Activated T-helper 2 cell treated with anti-CD3 and anti-CD28 coated beads, Interferon-gamma antibody, Interleukin-2, Interleukin-4, amounts not matched to agents 10 μg/mL and 5 μg/mL and 100 μg/mL, durations not matched to agents 14 hours and 24 hours and 36 hours (primary cell): ENCODE results near the gene ZBTB42. TPM values are rescaled to one million over a fixed set of nuclear protein-coding genes. Genes with fewer than 3 reads are reported as not detected.
A peak's percentile ranks its signal among the peaks of the same experiment; 100 is the strongest.

ENCODE experiments used
- DNase-seq: peaks from one replicate; pipeline ENCODE4 v3.0.0; 2021; ENCODE audit warnings: low spot score
- H3K27ac Mint-ChIP-seq: one replicate; pipeline ENCODE4 v1.8.0; 2021; ENCODE audit warnings: mixed read lengths
- H3K27me3 Mint-ChIP-seq: one replicate; pipeline ENCODE4 v1.8.0; 2021; ENCODE audit warnings: low read depth, mixed read lengths
- H3K36me3 Mint-ChIP-seq: one replicate; pipeline ENCODE4 v1.8.0; 2021; ENCODE audit warnings: low read depth, mixed read lengths
- H3K4me1 Mint-ChIP-seq: one replicate; pipeline ENCODE4 v1.8.0; 2021; ENCODE audit warnings: low read depth, mixed read lengths
- H3K4me3 Mint-ChIP-seq: one replicate; pipeline ENCODE4 v1.8.0; 2021; ENCODE audit warnings: low read depth, mild to moderate bottlenecking, moderate library complexity, mixed read lengths
- H3K9me3 Mint-ChIP-seq: one replicate; pipeline ENCODE4 v1.8.0; 2021; ENCODE audit warnings: mixed read lengths
- intact Hi-C: fragments of 100-400 bp; cut with micrococcal nuclease; formaldehyde crosslinking; loops from one replicate; pipeline ENCODE4 v1.15.1; 2023
- total RNA-seq: library from RNA; stranded (reverse); gene quantifications from 2 replicates; pipeline ENCODE4 v1.2.3, GENCODE V29; 2022

Gene ZBTB42
- total RNA-seq, 1 donor from 2014 or later = 5.4 TPM

DNA sequence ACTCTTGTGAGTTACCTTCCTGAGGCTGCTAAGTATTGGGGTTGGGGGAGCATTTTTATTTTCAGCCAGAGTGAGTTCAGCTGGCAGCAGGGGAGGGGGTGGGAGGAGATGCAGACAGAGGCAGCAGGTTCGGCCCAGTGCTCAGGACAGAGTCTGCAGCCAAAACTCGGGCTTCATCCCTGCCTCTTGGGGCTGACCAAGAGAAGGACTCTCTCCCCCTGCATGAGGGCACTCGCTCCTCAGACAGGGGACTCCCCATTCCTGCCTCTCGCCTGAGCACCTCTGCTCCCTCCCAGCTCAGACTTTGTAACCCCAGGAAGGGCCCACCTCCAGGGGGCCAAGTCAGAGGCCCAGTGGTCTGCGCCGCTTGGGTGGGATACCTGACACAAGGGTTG is 4.2 kb upstream of the ZBTB42 start:
- intact Hi-C loops = loop anchor here (10.0 kb wide), 1 partner anchor 688 kb away; the partner anchor contains the start of gene CRIP1
- no peaks in the 10 kb centered on the region for H3K9me3 Mint-ChIP-seq
- peak overlapping the region; percentile 68 for H3K27ac Mint-ChIP-seq
- H3K4me1 Mint-ChIP-seq = peaks cover 27% of the 10 kb centered on the region
- H3K36me3 Mint-ChIP-seq = peaks cover 15% of the 10 kb centered on the region
- H3K4me3 Mint-ChIP-seq = peak overlapping the region; percentile 68
- DNase-seq = no peak
- peaks cover 2% of the 10 kb centered on the region for H3K27me3 Mint-ChIP-seq

DNA sequence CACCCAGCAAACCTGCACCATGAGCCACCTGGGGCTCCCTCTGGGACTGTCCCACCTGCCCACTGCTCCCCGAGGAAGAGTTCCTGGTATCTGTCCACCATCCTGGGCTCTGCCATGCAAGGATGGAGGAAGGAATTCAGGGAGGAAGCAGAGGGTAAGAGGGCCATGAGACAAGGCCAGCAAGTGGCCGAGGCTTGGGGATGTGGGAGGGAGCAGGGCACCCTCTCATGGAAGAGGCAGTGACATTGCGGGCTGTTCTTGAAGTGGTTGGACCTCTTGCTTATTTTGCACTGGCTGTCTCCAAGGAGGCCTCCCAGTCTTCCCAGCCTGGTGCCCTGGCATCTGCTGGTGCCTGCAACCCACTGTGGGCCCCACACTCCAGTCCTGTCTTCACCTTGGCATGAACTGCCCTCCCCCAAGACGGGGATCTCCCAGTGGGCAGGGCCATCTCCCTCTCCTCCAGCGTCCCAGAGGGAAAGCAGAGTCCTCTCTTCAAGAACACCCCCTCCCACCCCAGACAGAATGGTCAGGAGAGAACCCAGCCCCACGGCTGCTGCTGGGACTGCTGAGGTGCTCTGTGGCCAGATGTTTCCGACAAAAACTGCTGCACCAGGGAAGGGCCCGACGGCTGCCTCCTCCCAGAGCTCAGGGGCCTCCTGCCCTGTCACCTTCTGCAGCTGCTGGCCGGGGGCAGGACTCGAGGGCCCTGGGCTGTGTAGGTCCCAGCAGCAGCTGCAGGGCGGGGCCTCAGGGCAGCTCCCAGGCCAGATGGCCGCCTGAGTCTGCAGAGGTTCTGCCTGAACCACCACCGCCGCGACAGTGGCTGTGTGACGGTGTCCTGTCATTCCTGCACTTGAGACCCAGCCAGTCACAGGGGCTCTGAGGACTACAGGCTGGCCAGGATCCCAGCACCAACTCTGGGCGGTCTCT is 3.5 kb upstream of the ZBTB42 start:
- peaks cover 27% of the 10 kb centered on the region for H3K4me1 Mint-ChIP-seq
- intact Hi-C loops = loop anchor here (10.0 kb wide), 1 partner anchor 687 kb away; the partner anchor contains the start of gene CRIP1
- peak overlapping the region; percentile 52 for H3K4me3 Mint-ChIP-seq
- H3K9me3 Mint-ChIP-seq = no peaks in the 10 kb centered on the region
- peaks cover 2% of the 10 kb centered on the region for H3K27me3 Mint-ChIP-seq
- H3K27ac Mint-ChIP-seq = no peak overlapping the region
- H3K36me3 Mint-ChIP-seq = peaks cover 15% of the 10 kb centered on the region
- DNase-seq = no peak

DNA sequence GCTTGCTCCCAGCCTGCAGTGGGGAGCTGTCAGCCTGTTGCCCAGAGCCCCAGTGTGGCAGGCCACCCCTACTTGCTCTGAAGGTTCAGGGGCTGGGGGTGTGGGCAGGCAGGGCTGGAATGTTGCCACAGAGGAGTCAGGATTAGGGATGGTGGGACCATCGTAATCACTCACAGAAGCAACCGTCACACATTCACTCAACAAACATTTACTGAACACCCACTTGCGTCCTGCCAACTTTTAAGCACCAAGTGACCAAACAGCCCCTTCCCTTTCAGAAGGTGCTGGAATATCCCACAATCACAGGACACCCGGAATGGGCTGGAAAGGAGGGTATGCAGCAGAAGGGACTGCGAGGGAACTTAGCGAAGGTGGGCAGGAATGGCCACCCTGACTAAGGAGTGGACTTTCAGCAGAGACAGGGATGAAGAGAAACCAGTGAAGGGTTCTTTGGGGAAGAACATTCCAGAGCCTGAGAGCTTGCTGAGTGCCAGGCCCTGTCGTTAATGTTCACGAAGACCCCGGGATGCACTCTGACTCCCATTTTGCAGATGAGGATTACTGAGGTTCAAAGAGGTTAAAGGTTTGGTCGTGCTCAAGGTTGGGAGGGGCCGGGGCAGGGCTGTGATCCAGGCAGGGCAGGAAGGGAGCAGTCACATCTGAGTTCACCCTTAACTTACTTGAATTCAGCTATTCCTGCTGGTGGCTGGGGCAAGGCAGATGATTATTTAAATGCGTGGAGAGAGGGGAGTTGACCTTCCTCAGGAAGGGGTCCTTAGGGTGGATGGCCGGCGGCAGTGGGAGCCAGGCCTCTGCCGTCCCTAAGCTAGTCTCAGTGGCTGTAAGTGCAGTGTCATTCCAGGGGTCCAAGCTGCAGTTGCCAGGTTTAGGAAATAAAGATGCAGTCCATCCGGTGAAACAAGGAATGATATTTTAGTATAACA is 2.3 kb upstream of the ZBTB42 start:
- H3K36me3 Mint-ChIP-seq = peaks cover 4% of the 10 kb centered on the region
- no peaks in the 10 kb centered on the region for H3K9me3 Mint-ChIP-seq
- H3K27me3 Mint-ChIP-seq = peaks cover 2% of the 10 kb centered on the region
- H3K4me3 Mint-ChIP-seq = peak overlapping the region; percentile 30
- no peak for DNase-seq
- H3K27ac Mint-ChIP-seq = peak overlapping the region; percentile 9
- intact Hi-C loops = loop anchor here (10.0 kb wide), 1 partner anchor 686 kb away; the partner anchor contains the start of gene CRIP1
- H3K4me1 Mint-ChIP-seq = peaks cover 21% of the 10 kb centered on the region

DNA sequence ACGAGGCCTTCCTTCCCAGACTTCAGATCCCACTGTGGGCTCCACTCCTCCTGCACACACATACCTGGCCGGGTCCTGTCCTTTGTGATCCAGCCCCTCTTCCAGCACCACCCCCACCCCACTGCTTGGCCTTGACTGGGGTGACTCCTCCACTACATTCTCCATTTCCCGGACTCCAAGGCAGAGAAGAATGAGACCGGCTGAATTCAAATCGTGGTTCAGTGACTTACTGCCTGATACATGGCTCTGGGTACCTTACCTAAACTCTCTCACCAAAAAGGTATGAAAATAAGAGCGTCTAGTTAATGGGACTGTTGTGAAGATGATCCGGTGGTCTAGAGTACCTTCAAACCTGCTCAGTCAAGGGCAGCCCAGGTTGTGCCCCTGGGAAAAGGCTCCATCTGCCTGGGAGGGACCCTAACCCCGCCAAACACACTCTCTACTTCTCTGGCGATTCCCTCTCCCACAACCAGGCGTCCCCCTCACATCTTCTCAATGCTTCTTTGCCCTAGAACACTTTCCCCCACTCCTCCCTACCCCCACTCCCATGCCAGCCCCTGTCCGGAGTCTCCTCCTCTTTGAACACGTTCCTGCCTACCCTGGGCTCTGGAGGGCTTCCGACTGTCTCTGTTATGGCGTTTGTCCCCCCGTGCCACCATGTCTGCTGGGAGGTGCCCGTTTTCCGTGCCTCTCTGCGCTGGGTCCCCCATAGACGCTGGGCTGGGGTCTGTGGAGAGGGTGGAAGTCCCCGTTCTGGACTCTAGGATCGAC is 1.5 kb upstream of the ZBTB42 start:
- Mint-ChIP-seq H3K4me3 (peak overlapping the region; percentile 41), H3K36me3 (no peaks in the 10 kb centered on the region), H3K27ac (peak overlapping the region; percentile 57), H3K27me3 (peaks cover 2% of the 10 kb centered on the region), H3K9me3 (no peaks in the 10 kb centered on the region), H3K4me1 (peaks cover 16% of the 10 kb centered on the region)
- intact Hi-C loops = loop anchor here (10.0 kb wide), 1 partner anchor 685 kb away; the partner anchor contains the start of gene CRIP1
- DNase-seq = no peak

DNA sequence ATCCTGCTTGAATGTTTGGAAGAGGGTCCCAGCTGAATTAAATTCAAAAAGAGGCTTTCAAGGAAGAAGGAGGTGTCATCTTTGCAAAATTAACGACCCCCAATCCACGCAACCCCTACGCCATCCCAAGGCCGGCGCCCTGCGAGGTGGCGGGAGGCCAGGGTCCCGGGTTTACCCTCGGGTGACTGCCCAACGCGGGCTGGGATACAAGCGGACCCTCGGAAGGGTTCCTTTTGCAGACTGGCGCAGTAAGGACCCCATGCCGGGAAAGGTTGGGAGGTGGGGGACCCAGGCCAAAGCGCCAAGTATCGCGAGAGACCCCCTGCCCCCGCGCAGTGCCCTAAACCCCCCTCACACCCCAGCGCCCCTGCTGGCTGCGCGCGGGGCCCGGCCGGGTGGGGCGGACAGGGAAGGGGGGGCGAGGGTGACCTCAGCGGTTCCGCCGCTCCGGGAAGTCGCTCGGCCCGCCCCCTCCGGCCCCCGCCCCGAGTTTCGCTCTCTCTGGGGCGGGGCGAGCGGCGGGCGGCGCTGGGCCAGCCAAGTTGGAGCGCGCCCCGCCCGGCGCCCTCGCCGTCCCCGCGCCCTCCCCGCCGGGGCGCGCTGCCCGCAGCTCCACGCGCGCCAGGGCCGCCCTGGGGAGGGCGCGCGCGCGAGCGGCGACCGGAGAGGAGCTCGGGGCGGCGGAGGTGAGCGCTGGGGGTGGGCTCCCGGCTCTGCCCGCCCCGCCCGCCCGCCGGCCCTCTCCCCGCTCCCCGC is 708 bp upstream of the ZBTB42 start:
- Mint-ChIP-seq H3K9me3 (no peaks in the 10 kb centered on the region), H3K27me3 (peaks cover 2% of the 10 kb centered on the region), H3K36me3 (no peaks in the 10 kb centered on the region), H3K4me3 (peak overlapping the region; percentile 41), H3K4me1 (peaks cover 14% of the 10 kb centered on the region), H3K27ac (no peak overlapping the region)
- peak; percentile 73 for DNase-seq
- intact Hi-C loops = no loop called here

DNA sequence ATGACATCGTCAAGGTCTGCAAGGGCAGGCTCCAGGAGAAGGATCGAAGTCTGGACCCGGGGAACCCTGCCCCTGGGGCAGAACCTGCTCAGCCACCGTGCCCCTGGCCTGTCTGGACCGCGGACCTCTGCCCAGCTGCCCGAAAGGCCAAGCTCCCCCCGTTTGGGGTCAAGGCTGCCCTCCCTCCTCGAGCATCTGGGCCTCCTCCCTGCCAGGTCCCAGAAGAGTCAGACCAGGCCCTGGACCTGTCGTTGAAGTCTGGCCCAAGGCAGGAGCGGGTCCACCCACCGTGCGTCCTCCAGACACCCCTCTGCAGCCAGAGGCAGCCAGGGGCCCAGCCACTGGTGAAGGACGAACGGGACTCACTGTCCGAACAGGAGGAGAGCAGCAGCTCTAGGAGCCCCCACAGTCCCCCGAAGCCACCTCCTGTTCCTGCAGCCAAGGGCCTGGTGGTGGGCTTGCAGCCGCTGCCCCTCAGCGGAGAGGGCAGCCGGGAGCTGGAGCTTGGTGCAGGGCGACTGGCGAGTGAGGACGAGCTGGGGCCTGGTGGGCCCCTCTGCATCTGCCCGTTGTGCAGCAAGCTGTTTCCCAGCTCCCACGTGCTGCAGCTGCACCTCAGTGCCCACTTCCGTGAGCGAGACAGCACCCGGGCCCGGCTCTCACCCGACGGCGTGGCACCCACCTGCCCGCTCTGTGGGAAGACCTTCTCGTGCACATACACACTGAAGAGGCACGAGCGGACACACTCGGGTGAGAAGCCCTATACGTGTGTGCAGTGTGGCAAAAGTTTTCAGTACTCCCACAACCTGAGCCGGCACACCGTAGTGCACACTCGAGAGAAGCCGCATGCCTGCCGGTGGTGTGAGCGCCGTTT is 856 bp downstream of the ZBTB42 start:
- H3K9me3 Mint-ChIP-seq = no peaks in the 10 kb centered on the region
- H3K27me3 Mint-ChIP-seq = peaks cover 2% of the 10 kb centered on the region
- intact Hi-C loops = loop anchor here (1.0 kb wide), 1 partner anchor 25 kb away; no protein-coding TSS in a partner anchor
- peak overlapping the region; percentile 52 for H3K27ac Mint-ChIP-seq
- H3K36me3 Mint-ChIP-seq = no peaks in the 10 kb centered on the region
- no peak for DNase-seq
- H3K4me3 Mint-ChIP-seq = peak overlapping the region; percentile 86
- H3K4me1 Mint-ChIP-seq = peaks cover 6% of the 10 kb centered on the region

DNA sequence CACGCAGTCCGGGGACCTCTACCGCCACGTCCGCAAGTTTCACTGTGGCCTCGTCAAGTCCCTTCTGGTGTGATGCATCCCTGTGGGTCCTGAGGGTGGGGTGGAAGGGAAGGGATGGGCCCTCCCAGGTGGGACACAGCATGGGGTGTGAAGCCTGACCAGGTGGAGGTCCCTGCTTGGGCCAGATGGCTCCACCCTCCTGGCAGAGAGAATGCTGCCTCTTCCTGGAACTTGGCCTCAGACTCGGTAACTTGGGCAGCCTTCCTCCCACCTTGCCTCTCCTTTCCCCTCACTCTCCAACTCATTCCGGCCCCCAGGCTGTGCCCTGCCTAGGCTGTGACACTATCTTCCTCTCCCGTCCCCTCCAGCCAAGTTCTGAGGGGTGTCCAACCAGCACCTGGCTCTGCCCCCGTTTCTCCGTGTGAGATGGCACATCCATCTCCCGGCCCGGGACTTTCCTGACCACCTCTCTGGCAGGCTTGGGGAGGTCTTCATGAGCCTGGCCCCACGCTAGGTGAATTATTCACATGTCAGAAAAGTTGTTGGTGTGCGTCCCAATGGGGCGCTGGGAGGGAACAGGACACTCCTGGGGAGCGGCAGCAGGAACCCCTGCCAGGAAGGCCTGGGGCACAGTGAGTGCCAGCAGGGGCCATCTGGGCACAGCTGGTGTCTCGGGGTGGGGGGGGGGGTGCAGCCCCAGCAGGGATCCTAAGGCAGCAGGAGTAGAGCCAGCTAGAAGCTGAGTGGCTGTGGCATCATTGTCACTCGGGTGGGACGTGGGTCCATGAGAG is 1.7 kb downstream of the ZBTB42 start:
- Mint-ChIP-seq H3K27me3 (peaks cover 2% of the 10 kb centered on the region), H3K9me3 (no peaks in the 10 kb centered on the region), H3K27ac (no peak overlapping the region), H3K36me3 (no peaks in the 10 kb centered on the region), H3K4me3 (peak overlapping the region; percentile 52), H3K4me1 (peaks cover 6% of the 10 kb centered on the region)
- no peak for DNase-seq
- intact Hi-C loops = no loop called here

DNA sequence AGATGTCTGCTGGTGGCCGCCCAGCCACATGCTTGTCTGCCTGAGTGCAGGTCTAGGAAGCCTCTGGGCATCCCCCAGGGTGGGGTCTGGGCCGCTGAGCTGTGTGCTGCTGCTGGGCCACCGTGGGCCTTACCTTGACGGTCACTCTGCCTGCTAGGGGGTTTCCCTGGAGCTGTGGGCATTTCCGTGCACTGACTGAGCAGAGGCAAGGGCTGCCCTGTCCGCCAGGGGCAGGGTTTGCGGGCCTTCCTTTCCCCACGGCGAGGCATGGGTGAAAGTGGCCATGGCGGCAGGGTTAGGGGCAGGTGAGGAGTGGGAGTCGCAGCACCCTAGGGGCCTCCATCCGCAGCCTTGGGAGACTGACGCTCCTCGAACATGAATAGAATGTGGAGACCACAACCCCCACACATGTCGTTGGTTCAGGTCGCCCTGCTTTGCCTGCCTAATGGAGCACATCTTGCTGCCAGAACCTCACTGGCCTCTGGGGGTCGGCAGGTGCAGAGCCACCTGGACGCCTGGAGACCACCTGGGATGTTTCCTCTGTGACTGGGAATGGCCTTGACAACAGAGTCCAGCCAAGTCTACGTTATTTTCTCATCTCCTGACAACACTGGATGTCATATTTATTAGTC is 2.5 kb downstream of the ZBTB42 start:
- H3K27me3 Mint-ChIP-seq = peaks cover 2% of the 10 kb centered on the region
- H3K27ac Mint-ChIP-seq = no peak overlapping the region
- no peaks in the 10 kb centered on the region for H3K36me3 Mint-ChIP-seq
- H3K9me3 Mint-ChIP-seq = no peaks in the 10 kb centered on the region
- peaks cover 6% of the 10 kb centered on the region for H3K4me1 Mint-ChIP-seq
- no peak overlapping the region for H3K4me3 Mint-ChIP-seq
- no peak for DNase-seq
- intact Hi-C loops = no loop called here

DNA sequence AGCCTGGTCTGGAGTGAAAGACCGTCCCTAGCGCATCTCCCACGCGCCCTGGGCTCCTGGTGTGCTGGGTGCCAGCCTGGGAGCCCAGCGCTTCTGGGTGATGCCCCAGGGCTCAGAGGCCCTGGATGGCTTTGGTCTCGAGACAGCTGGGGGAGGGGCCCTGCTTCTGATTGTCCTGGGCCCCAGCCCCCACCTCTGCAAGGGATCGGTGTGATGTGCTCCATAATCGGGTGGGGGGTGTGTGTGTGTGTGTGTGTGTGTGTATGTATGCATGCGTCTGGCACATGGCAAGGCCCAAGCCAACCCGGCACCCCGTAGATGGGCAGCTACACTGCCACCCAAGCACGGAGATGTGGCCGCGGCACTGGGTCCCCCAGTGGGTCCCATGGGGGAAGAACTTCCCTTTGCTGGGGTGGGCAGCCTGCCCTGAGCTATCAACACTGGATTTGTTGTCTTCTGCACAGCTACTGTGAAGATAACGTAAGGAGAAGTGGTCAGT is 3.1 kb downstream of the ZBTB42 start:
- H3K4me1 Mint-ChIP-seq = peaks cover 6% of the 10 kb centered on the region
- H3K4me3 Mint-ChIP-seq = no peak overlapping the region
- intact Hi-C loops = no loop called here
- H3K36me3 Mint-ChIP-seq = no peaks in the 10 kb centered on the region
- H3K27ac Mint-ChIP-seq = no peak overlapping the region
- DNase-seq = no peak
- H3K27me3 Mint-ChIP-seq = peaks cover 2% of the 10 kb centered on the region
- no peaks in the 10 kb centered on the region for H3K9me3 Mint-ChIP-seq
